ENCODE data around the gene MYO16.
"Not testable (repeated sequence)": the region's sequence is repeated elsewhere in the genome, so short reads cannot be mapped to it uniquely, and the experiment has no call there.

Gene MYO16

GRCh38 chr13:109191413-109191812, 562.0 kb downstream of the MYO16 start:
- no peak for DNase-seq (ENCODE audit: low read depth in 2 of 2)

DNA sequence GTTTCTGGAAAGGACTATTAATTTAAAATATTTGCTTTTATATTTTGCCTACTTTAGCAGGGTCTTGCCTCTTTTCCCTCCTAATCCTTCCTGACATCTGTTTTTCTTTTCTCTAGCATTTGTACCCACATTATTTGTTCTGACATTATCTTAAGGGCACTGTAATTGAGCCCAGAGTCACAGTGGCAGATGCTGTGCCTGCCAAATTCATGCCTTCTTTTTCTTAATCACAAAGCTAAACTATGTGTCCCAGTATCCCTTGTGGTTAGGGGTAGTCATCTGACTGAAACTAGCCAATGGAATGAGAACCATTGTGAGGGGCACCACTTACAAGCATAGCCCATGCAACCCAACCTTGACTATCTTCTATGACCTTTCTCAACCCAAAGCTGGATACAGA, 562.9 kb downstream of the MYO16 start:
- DNase-seq (ENCODE audit: low read depth in 2 of 2) = no peak

- no peak for DNase-seq (ENCODE audit: low read depth in 2 of 2)
These were observed 567.5 kb downstream of the MYO16 start for GRCh38 chr13:109196948-109197347.

- no peak for DNase-seq (ENCODE audit: low read depth in 2 of 2)
These were observed 569.2 kb downstream of the MYO16 start for GRCh38 chr13:109198585-109198984.

- no peak for DNase-seq (ENCODE audit: low read depth in 2 of 2)
These were observed 569.9 kb downstream of the MYO16 start for GRCh38 chr13:109199280-109199679.

DNA sequence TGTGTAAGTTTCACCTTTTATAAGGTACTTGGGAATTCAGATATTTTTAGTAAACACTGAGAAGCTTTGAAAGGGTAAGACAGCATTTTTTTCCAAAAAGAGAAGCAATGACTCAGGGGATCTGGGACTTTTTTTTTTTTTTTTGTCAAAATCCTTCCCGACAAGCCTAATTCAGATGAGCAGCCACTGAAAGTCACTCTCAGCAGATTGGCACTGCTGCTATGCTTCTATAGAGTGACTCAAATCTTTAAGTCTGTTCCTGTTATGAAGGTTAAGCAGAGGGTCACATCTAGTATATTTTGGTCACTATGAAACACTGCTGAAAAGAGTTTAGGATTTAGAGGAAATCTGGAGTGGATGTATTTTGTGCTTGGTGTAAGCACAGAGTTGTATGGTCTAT, 571.1 kb downstream of the MYO16 start:
- no peak for DNase-seq (ENCODE audit: low read depth in 2 of 2)

GRCh38 chr13:109203587-109203986, 574.2 kb downstream of the MYO16 start:
- DNase-seq (ENCODE audit: low read depth in 2 of 2) = no peak

GRCh38 chr13:109204252-109204651, 574.8 kb downstream of the MYO16 start:
- no peak for DNase-seq (ENCODE audit: low read depth in 2 of 2)

- no peak for DNase-seq (ENCODE audit: low read depth in 2 of 2)
These were observed 575.2 kb downstream of the MYO16 start for GRCh38 chr13:109204657-109205056.

DNA sequence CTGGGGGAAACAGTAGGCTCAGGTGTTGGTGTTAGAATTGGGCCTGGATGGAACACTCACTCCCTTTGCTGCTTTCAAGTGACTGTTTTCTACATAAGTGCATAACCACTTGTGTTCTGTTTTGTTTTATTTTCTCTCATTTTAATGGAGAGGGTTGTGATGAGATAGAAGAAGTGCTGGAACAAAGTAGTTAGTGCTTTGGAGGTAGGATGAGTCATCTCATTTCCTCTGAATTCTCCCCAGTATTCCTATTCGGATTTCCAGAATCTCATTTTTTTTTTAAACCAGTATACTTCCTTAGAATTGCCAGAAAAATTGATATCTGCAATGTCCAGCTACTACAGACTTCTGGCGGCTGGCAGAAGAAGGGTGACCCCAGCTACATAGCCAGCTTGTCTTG, 575.9 kb downstream of the MYO16 start:
- DNase-seq (ENCODE audit: low read depth in 2 of 2) = no peak

- no peak for DNase-seq (ENCODE audit: low read depth in 2 of 2)
These were observed 577.2 kb downstream of the MYO16 start for GRCh38 chr13:109206616-109207015.

GRCh38 chr13:109207622-109208021, 578.2 kb downstream of the MYO16 start:
- DNase-seq (ENCODE audit: low read depth in 2 of 2) = no peak

DNA sequence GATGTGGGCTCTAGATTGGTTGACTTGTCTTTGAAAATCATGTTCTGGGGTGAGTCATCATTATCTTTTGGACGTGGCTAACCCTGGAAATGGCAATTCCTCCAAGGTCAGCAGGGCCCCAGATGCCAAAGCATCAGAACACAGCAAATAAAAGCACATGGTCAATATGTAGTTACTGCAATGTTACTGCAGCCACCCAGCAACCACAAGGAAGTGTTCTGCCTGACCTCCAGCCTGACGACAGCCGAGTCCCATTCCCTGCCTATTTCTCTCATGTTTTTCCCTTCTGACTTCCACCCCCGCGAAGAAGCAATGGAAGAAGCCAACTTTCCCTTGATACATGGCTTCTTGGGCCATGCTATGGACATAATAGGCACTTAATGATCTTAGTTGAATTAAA, 579.1 kb downstream of the MYO16 start:
- no peak for DNase-seq (ENCODE audit: low read depth in 2 of 2)

- DNase-seq (ENCODE audit: low read depth in 2 of 2) = no peak
These were observed 580.1 kb downstream of the MYO16 start for GRCh38 chr13:109209526-109209925.

- DNase-seq (ENCODE audit: low read depth in 2 of 2) = no peak
These were observed 582.2 kb downstream of the MYO16 start for GRCh38 chr13:109211616-109212015.

DNA sequence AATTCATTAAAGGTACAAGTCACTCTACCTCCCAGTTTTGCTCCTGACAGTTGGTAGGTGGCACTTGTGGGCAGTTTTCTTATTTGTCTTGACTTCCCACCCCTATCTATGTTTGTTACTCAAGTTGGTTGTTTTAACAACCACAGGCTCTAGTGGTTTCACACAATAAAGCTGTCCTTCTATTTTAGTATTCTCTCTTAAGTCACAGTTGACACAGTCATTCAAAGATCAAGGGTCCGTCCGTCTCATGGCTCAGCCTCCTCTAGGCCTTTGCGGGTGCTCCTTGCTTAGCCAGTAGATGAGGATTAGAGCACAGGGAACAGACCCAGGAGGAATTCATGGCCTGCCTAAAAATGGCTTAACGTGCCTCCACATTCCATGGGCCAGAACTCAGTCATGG, 583.2 kb downstream of the MYO16 start:
- no peak for DNase-seq (ENCODE audit: low read depth in 2 of 2)

- DNase-seq (ENCODE audit: low read depth in 2 of 2) = no peak
These were observed 584.3 kb downstream of the MYO16 start for GRCh38 chr13:109213714-109214113.

GRCh38 chr13:109214393-109214792, 585.0 kb downstream of the MYO16 start:
- DNase-seq (ENCODE audit: low read depth in 2 of 2) = no peak

DNA sequence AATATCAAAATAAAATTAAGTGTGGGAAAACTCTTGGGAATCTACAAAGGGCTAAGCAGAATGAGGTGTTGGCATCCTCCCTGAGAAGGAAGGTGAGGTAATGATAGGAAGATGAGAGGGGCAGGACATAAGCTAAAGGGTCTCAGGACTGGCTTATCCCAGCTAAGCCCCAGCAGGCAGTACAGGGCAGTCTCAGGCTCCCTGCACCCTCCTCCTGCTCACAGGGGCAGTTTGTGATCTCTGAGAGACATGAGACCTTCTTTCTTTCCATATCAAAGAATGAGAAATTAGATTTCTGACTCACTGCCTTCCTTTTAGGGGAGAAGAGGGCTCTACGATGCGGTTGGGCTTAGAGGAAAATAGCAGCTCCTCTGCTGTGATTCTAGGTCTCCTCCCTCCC, 586.0 kb downstream of the MYO16 start:
- no peak for DNase-seq (ENCODE audit: low read depth in 2 of 2)

DNA sequence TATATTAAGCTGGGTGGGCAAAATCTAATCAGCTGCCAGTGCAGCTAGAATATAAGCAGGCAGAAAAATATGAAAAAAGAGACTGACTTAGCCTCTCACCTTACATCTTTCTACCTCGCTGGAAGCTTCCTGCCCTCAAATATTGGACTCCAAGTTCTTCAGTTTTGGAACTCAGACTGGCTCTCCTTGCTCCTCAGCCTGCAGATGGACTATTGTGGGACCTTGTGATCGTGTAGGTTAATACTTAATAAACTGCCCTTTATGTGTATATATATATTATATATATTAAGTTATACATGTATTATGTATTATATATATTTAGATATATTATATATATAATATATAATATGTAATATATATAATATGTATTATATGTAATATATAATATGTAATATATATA, 588.1 kb downstream of the MYO16 start:
- DNase-seq (ENCODE audit: low read depth in 2 of 2) = not testable (repeated sequence)

DNA sequence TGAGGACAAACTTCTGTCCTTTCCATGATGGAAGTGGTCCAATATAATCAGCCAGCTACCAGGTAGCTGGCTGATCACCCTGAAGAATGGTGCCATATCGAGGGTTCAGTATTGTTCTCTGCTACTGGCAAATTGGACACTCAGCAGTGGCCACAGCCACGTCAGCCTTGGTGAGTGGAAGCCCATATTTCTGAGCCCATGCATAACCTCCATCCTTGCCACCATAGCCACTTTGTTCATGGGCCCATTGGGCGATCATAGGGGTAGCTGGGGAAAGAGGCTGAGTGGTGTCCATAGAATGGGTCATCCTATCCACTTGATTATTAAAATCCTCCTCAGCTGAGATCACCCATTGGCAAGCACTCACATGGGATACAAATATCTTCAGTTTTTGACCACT, 591.2 kb downstream of the MYO16 start:
- DNase-seq (ENCODE audit: low read depth in 2 of 2) = no peak

DNA sequence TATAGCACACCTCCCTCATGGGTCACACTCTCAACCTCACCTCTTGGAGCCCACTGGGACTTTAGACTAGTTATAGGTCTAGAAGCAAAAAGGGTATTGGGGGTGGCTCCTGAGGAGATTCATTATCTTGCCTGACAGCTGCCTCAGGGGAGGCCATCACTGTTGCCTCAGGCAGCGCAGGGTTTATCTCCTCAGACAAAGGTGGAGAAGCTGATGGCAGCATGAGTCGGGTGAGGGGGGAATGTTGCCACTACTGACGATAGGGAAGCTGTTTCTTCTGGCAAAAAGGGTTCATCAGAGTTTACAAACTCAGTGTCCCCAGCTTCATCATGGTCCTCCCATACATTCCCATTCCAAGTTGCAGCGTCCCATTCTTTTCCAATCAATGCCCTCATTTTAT, 594.6 kb downstream of the MYO16 start:
- DNase-seq (ENCODE audit: low read depth in 2 of 2) = no peak

GRCh38 chr13:109226631-109227030, 597.2 kb downstream of the MYO16 start:
- DNase-seq (ENCODE audit: low read depth in 2 of 2) = no peak

- DNase-seq (ENCODE audit: low read depth in 2 of 2) = no peak
These were observed 598.0 kb downstream of the MYO16 start for GRCh38 chr13:109227344-109227940.

Measured in stimulated activated CD4-positive, alpha-beta T cell treated with anti-CD3 and anti-CD28 coated beads, Interleukin-15, amount 100 ng/mL, for 48 hours (primary cell).